Smooth muscle cell (in vitro differentiated cells): Measurements from ENCODE around the gene CD248. TPM values are rescaled to one million over a fixed set of nuclear protein-coding genes. Genes with fewer than 3 reads are reported as not detected.

ENCODE experiments used
- DNase-seq: peaks from one replicate; lab custom pipeline; 2025; ENCODE audit not compliant: unreplicated experiment; lab: John Stamatoyannopoulos, UW
- H2AFZ ChIP-seq: fragments of 200-600 bp; sonication (generic); 2 replicates; pipeline ENCODE4 v1.6.0; 2016; ENCODE audit warnings: antibody characterized with exemption, low read depth, mild to moderate bottlenecking
- H3F3A ChIP-seq: fragments of 200-600 bp; sonication (generic); 2 replicates; pipeline ENCODE4 v1.6.0; 2017; ENCODE audit warnings: antibody characterized with exemption, low read depth
- H3K27ac ChIP-seq: fragments of 200-600 bp; sonication (generic); 2 replicates; pipeline ENCODE4 v1.5.1; 2016; ENCODE audit warnings: low read depth, mild to moderate bottlenecking
- H3K27me3 ChIP-seq: fragments of 200-600 bp; sonication (generic); 2 replicates; pipeline ENCODE4 v1.6.1; 2016; ENCODE audit warnings: low read depth, mild to moderate bottlenecking
- H3K36me3 ChIP-seq: fragments of 200-600 bp; sonication (generic); 2 replicates; pipeline ENCODE4 v1.5.1; 2016; ENCODE audit warnings: low read depth
- H3K4me1 ChIP-seq: fragments of 200-600 bp; sonication (generic); 2 replicates; pipeline ENCODE4 v1.5.1; 2016; ENCODE audit warnings: low read depth
- H3K4me2 ChIP-seq: fragments of 200-600 bp; sonication (generic); 2 replicates; pipeline ENCODE4 v1.6.0; 2016; ENCODE audit warnings: mild to moderate bottlenecking
- H3K4me3 ChIP-seq: fragments of 200-600 bp; sonication (generic); 2 replicates; pipeline ENCODE4 v1.5.1; 2016; ENCODE audit warnings: mild to moderate bottlenecking
- H3K79me2 ChIP-seq: fragments of 200-600 bp; sonication (generic); 2 replicates; pipeline ENCODE4 v1.6.0; 2016; ENCODE audit warnings: low read depth, mild to moderate bottlenecking
- H3K9ac ChIP-seq: fragments of 200-600 bp; sonication (generic); 2 replicates; pipeline ENCODE4 v1.6.0; 2016; ENCODE audit warnings: low read depth
- H3K9me3 ChIP-seq: fragments of 200-600 bp; sonication (generic); replicated peaks from 2 replicates; pipeline ENCODE4 v1.5.1; 2016; ENCODE audit warnings: low read depth
- H4K20me1 ChIP-seq: fragments of 200-600 bp; sonication (generic); 2 replicates; pipeline ENCODE4 v1.6.0; 2016; ENCODE audit warnings: low read depth
- CTCF ChIP-seq: fragments of 200-600 bp; sonication (generic); IDR thresholded peaks from 2 replicates; pipeline ENCODE4 v1.5.1; 2017; ENCODE audit warnings: borderline replicate concordance, mild to moderate bottlenecking, antibody characterized with exemption; ENCODE audit not compliant: insufficient read depth, poor library complexity, severe bottlenecking
- WGBS: methylation state at CpG from one replicate; pipeline ENCODE4 v1.1.7; 2016; ENCODE audit warnings: low lambda C conversion rate; 5-methylcytosine and 5-hydroxymethylcytosine counted together
- polyA plus RNA-seq: library from polyadenylated mRNA; unstranded; fragments of >200 nt; fragmentation: Nextera tagmentation; extraction: Ambion mirVana; gene quantifications from 2 replicates; pipeline ENCODE4 v1.2.1, GENCODE V29; 2016
- total RNA-seq: library from RNA; depleted of rRNA; stranded (reverse); fragments of >200 nt; gene quantifications from 2 replicates; pipeline ENCODE4 v1.2.3, GENCODE V29; 2014

Gene CD248
- total and polyA plus RNA-seq, 2 experiments from 2014 or later = 35.5 to 287 TPM

GRCh38 chr11:66302656-66303055, 14.2 kb downstream of the CD248 start:
- Histone ChIP-seq H3K4me1 (no peaks in the 10 kb centered on the region), H3K9ac (no peak overlapping the region), H3K9me3 (no peaks in the 10 kb centered on the region), H3K79me2 (no peaks in the 10 kb centered on the region), H3K36me3 (no peaks in the 10 kb centered on the region), H3F3A (no peaks in the 10 kb centered on the region), H3K27me3 (no peaks in the 10 kb centered on the region), H3K27ac (no peak overlapping the region), H2AFZ (no peak overlapping the region), H3K4me3 (no peak overlapping the region), H3K4me2 (no peak overlapping the region), H4K20me1 (no peaks in the 10 kb centered on the region)
- 88% methylated on average over 10 of the region's 12 CpGs for WGBS
- no peak for TF ChIP-seq CTCF
- DNase-seq = no peak

GRCh38 chr11:66299186-66299585, 17.7 kb downstream of the CD248 start:
- H3K9ac ChIP-seq = no peak overlapping the region
- DNase-seq = no peak
- H3K4me1 ChIP-seq = no peaks in the 10 kb centered on the region
- H3K4me3 ChIP-seq = no peak overlapping the region
- no peaks in the 10 kb centered on the region for H3K27me3 ChIP-seq
- no peak overlapping the region for H3K4me2 ChIP-seq
- no peak overlapping the region for H3K27ac ChIP-seq
- no peaks in the 10 kb centered on the region for H3K79me2 ChIP-seq
- WGBS = 90% methylated on average over 3 of the region's 3 CpGs
- no peaks in the 10 kb centered on the region for H3K9me3 ChIP-seq
- no peaks in the 10 kb centered on the region for H3K36me3 ChIP-seq
- H4K20me1 ChIP-seq = no peaks in the 10 kb centered on the region
- no peak for TF ChIP-seq CTCF
- H3F3A ChIP-seq = no peaks in the 10 kb centered on the region
- no peak overlapping the region for H2AFZ ChIP-seq

- Histone ChIP-seq H3K27me3 (peaks cover 14% of the 10 kb centered on the region), H3K79me2 (no peaks in the 10 kb centered on the region), H3K27ac (no peak overlapping the region), H3K4me2 (no peak overlapping the region), H3K9me3 (no peaks in the 10 kb centered on the region), H3K9ac (no peak overlapping the region), H3K4me1 (no peaks in the 10 kb centered on the region), H3K36me3 (no peaks in the 10 kb centered on the region), H4K20me1 (no peaks in the 10 kb centered on the region), H3F3A (no peaks in the 10 kb centered on the region), H2AFZ (no peak overlapping the region), H3K4me3 (no peak overlapping the region)
- no peak for TF ChIP-seq CTCF
- 71% methylated on average over 8 of the region's 8 CpGs for WGBS
- DNase-seq = no peak
Observed at GRCh38 chr11:66297610-66298009, 19.2 kb downstream of the CD248 start.

GRCh38 chr11:66294626-66295620, 21.9 kb downstream of the CD248 start:
- H3K4me1 ChIP-seq = peaks cover 3% of the 10 kb centered on the region
- H3K79me2 ChIP-seq = no peaks in the 10 kb centered on the region
- H3K4me2 ChIP-seq = no peak overlapping the region
- no peak overlapping the region for H2AFZ ChIP-seq
- H3K9ac ChIP-seq = no peak overlapping the region
- 96% methylated on average over 112 of the region's 123 CpGs for WGBS
- TF ChIP-seq CTCF = no peak
- H4K20me1 ChIP-seq = peaks cover 4% of the 10 kb centered on the region
- no peaks in the 10 kb centered on the region for H3K9me3 ChIP-seq
- no peak overlapping the region for H3K4me3 ChIP-seq
- H3K27ac ChIP-seq = no peak overlapping the region
- DNase-seq = no peak
- no peaks in the 10 kb centered on the region for H3K36me3 ChIP-seq
- peaks cover 35% of the 10 kb centered on the region for H3K27me3 ChIP-seq
- H3F3A ChIP-seq = no peaks in the 10 kb centered on the region
